Neural cell (in vitro differentiated cells): ENCODE data around the gene ANG. TPM values are rescaled to one million over a fixed set of nuclear protein-coding genes. Genes with fewer than 3 reads are reported as not detected.
"Not testable (repeated sequence)": the region's sequence is repeated elsewhere in the genome, so short reads cannot be mapped to it uniquely, and the experiment has no call there.

Experiments
- H2AFZ ChIP-seq: fragments of 200-600, 300-800 bp; sonication (generic), shearing (Covaris generic); 2 replicates; pipeline ENCODE4 v1.6.0; 2014; ENCODE audit warnings: low read depth, mild to moderate bottlenecking, antibody characterized with exemption, low read length, moderate library complexity
- H3F3A ChIP-seq: fragments of 200-600 bp; shearing (Covaris generic); 2 replicates; pipeline ENCODE4 v1.6.1; 2016; ENCODE audit warnings: mild to moderate bottlenecking, moderate library complexity, mixed read lengths, antibody characterized with exemption, low read length; ENCODE audit not compliant: insufficient read depth, poor library complexity, severe bottlenecking
- H3K27ac ChIP-seq: fragments of 200-600, 300-800 bp; sonication (generic), shearing (Covaris generic); 2 replicates; pipeline ENCODE4 v1.5.1; 2014; ENCODE audit warnings: mild to moderate bottlenecking, low read length, moderate library complexity
- H3K27me3 ChIP-seq: fragments of 300-800, 200-600 bp; sonication (generic), shearing (Covaris generic); 2 replicates; pipeline ENCODE4 v1.6.0; 2014; ENCODE audit warnings: mild to moderate bottlenecking, low read depth, low read length, moderate library complexity; ENCODE audit not compliant: insufficient read depth
- H3K36me3 ChIP-seq: fragments of 300-800, 200-600 bp; sonication (generic), shearing (Covaris generic); 2 replicates; pipeline ENCODE4 v1.5.1; 2014; ENCODE audit warnings: mild to moderate bottlenecking, antibody characterized with exemption, low read length, moderate library complexity; ENCODE audit not compliant: insufficient read depth
- H3K4me2 ChIP-seq: fragments of 300-800, 200-600 bp; sonication (generic), shearing (Covaris generic); 2 replicates; pipeline ENCODE4 v1.6.0; 2014; ENCODE audit warnings: mild to moderate bottlenecking, low read length
- H3K4me3 ChIP-seq: fragments of 300-800, 200-600 bp; sonication (generic), shearing (Covaris generic); 2 replicates; pipeline ENCODE4 v1.5.1; 2014; ENCODE audit warnings: mild to moderate bottlenecking, low read length, moderate library complexity
- H3K79me2 ChIP-seq: fragments of 200-600 bp; shearing (Covaris generic); replicated peaks from 2 replicates; pipeline ENCODE4 v1.6.0; 2014; ENCODE audit warnings: mild to moderate bottlenecking, low read length, moderate library complexity; ENCODE audit not compliant: insufficient read depth
- H3K9ac ChIP-seq: fragments of 300-800, 200-600 bp; sonication (generic), shearing (Covaris generic); 2 replicates; pipeline ENCODE4 v1.6.1; 2016; ENCODE audit warnings: mild to moderate bottlenecking, low read length, mixed read lengths
- H3K9me2 ChIP-seq: fragments of 200-600 bp; shearing (Covaris generic); 2 replicates; pipeline ENCODE4 v1.6.1; 2016; ENCODE audit warnings: mild to moderate bottlenecking, low read length, mixed read lengths; ENCODE audit not compliant: insufficient read depth
- H3K9me3 ChIP-seq: fragments of 200-600, 300-800 bp; sonication (generic), shearing (Covaris generic); 2 replicates; pipeline ENCODE4 v1.6.1; 2016; ENCODE audit warnings: mild to moderate bottlenecking, mixed run types, low read length, moderate library complexity, mixed read lengths
- H4K20me1 ChIP-seq: fragments of 200-600 bp; shearing (Covaris generic); 2 replicates; pipeline ENCODE4 v1.6.1; 2016; ENCODE audit warnings: mild to moderate bottlenecking, mixed run types; ENCODE audit not compliant: insufficient read depth
- CTCF ChIP-seq: fragments of 450-650 bp; IDR thresholded peaks from 2 replicates; pipeline ENCODE4 v1.5.1; 2014; ENCODE audit warnings: antibody characterized with exemption, mild to moderate bottlenecking, moderate library complexity; ENCODE audit not compliant: poor library complexity, severe bottlenecking
- EZH2 ChIP-seq: fragments of 200-600, 300-800 bp; shearing (Covaris generic), sonication (generic); IDR thresholded peaks from 2 replicates; pipeline ENCODE4 v1.6.1; 2014; ENCODE audit warnings: antibody characterized with exemption, low read length, borderline replicate concordance, mild to moderate bottlenecking; ENCODE audit not compliant: insufficient read depth, poor library complexity, severe bottlenecking
- MXI1 ChIP-seq: fragments of 450-650 bp; conservative IDR thresholded peaks from 2 replicates; pipeline ENCODE4 v1.6.1; 2014; ENCODE audit warnings: antibody characterized with exemption, mild to moderate bottlenecking; ENCODE audit not compliant: poor library complexity, severe bottlenecking
- POLR2AphosphoS5 ChIP-seq: IDR thresholded peaks from 2 replicates; pipeline ENCODE4 v1.6.1; 2012
- RAD21 ChIP-seq: fragments of 450-650 bp; conservative IDR thresholded peaks from 2 replicates; pipeline ENCODE4 v1.6.1; 2014; ENCODE audit warnings: antibody characterized with exemption, mild to moderate bottlenecking, moderate library complexity
- SMC3 ChIP-seq: fragments of 450-650 bp; conservative IDR thresholded peaks from 2 replicates; pipeline ENCODE4 v1.6.1; 2014; ENCODE audit warnings: antibody characterized with exemption, mild to moderate bottlenecking, moderate library complexity; ENCODE audit not compliant: poor library complexity
- polyA plus RNA-seq: library from polyadenylated mRNA; depleted of rRNA; stranded (reverse); fragments of >200 nt; gene quantifications from 2 replicates; pipeline ENCODE4 v1.2.3, GENCODE V29; 2014

Gene ANG
- polyA plus RNA-seq, 1 donor from 2014 or later = 0.47 TPM

GRCh38 chr14:20659813-20660395 lies 28.7 kb upstream of the ANG start:
- Histone ChIP-seq H3K4me3 (no peak overlapping the region), H3K9me2 (no peaks in the 10 kb centered on the region), H3K27ac (no peak overlapping the region), H3K9ac (no peak overlapping the region), H3K27me3 (peaks cover 70% of the 10 kb centered on the region), H3K9me3 (no peaks in the 10 kb centered on the region), H2AFZ (no peak overlapping the region), H4K20me1 (no peaks in the 10 kb centered on the region), H3K36me3 (no peaks in the 10 kb centered on the region), H3K79me2 (no peaks in the 10 kb centered on the region), H3F3A (no peaks in the 10 kb centered on the region), H3K4me2 (no peak overlapping the region)
- TF ChIP-seq MXI1 = no peak
- no peak for TF ChIP-seq CTCF
- TF ChIP-seq SMC3 = no peak

- H3K4me3 ChIP-seq = no peak overlapping the region
- H3K9ac ChIP-seq = no peak overlapping the region
- no peaks in the 10 kb centered on the region for H3K79me2 ChIP-seq
- TF ChIP-seq RAD21 (no peak), SMC3 (no peak), MXI1 (no peak), POLR2AphosphoS5 (no peak)
- no peaks in the 10 kb centered on the region for H3K36me3 ChIP-seq
- H2AFZ ChIP-seq = no peak overlapping the region
- no peaks in the 10 kb centered on the region for H3K9me3 ChIP-seq
- peaks cover 60% of the 10 kb centered on the region for H3K27me3 ChIP-seq
- H3K4me2 ChIP-seq = no peak overlapping the region
- no peaks in the 10 kb centered on the region for H3K9me2 ChIP-seq
- H3F3A ChIP-seq = no peaks in the 10 kb centered on the region
- H4K20me1 ChIP-seq = no peaks in the 10 kb centered on the region
- no peak overlapping the region for H3K27ac ChIP-seq
These were observed 27.4 kb upstream of the ANG start for GRCh38 chr14:20661197-20661596.

- Histone ChIP-seq H3K4me2 (no peak overlapping the region), H3K9me2 (no peaks in the 10 kb centered on the region), H3K4me3 (peak overlapping the region; percentile 54), H3K27ac (no peak overlapping the region), H2AFZ (no peak overlapping the region), H3K9me3 (no peaks in the 10 kb centered on the region), H3K79me2 (no peaks in the 10 kb centered on the region), H3K9ac (no peak overlapping the region), H3K36me3 (no peaks in the 10 kb centered on the region), H4K20me1 (no peaks in the 10 kb centered on the region), H3F3A (no peaks in the 10 kb centered on the region), H3K27me3 (peaks cover 40% of the 10 kb centered on the region)
- TF ChIP-seq EZH2 (no peak), MXI1 (no peak), POLR2AphosphoS5 (no peak), RAD21 (no peak)
These were observed 25.4 kb upstream of the ANG start for GRCh38 chr14:20662968-20663732.

- not testable (repeated sequence) for H3K4me2 ChIP-seq, H3K36me3 ChIP-seq, H2AFZ ChIP-seq, H3K9ac ChIP-seq, H3F3A ChIP-seq, H4K20me1 ChIP-seq, H3K27ac ChIP-seq, H3K4me3 ChIP-seq, H3K79me2 ChIP-seq, H3K9me2 ChIP-seq, H3K9me3 ChIP-seq
- H3K27me3 ChIP-seq = peaks cover 34% of the 10 kb centered on the region
These were observed 22.1 kb upstream of the ANG start for GRCh38 chr14:20666400-20666961.
